GM23248 (cell line): ENCODE results near the gene QRFPR. TPM values are rescaled to one million over a fixed set of nuclear protein-coding genes. Genes with fewer than 3 reads are reported as not detected.
A peak's percentile ranks its signal among the peaks of the same experiment; 100 is the strongest.
"Not testable (repeated sequence)": the region's sequence is repeated elsewhere in the genome, so short reads cannot be mapped to it uniquely, and the experiment has no call there.

Experiments
- DNase-seq: peaks from one replicate; pipeline ENCODE4 v3.0.0-alpha.2; 2015
- H2AFZ ChIP-seq: fragments of 200-600 bp; sonication (generic); 2 replicates; pipeline ENCODE4 v1.6.1; 2016; ENCODE audit warnings: antibody characterized with exemption
- H3F3A ChIP-seq: fragments of 200-600 bp; sonication (generic); 2 replicates; pipeline ENCODE4 v1.6.1; 2016; ENCODE audit warnings: mild to moderate bottlenecking, antibody characterized with exemption, mixed run types; ENCODE audit not compliant: insufficient read depth
- H3K27ac ChIP-seq: fragments of 200-600 bp; sonication (generic); 2 replicates; pipeline ENCODE4 v1.5.1; 2016; ENCODE audit warnings: mild to moderate bottlenecking
- H3K27me3 ChIP-seq: fragments of 200-600 bp; sonication (generic); replicated peaks from 2 replicates; pipeline ENCODE4 v1.6.1; 2016; ENCODE audit warnings: mild to moderate bottlenecking; ENCODE audit not compliant: insufficient read depth
- H3K36me3 ChIP-seq: fragments of 200-600 bp; sonication (generic); 2 replicates; pipeline ENCODE4 v1.6.1; 2016; ENCODE audit warnings: low read depth, mild to moderate bottlenecking
- H3K4me1 ChIP-seq: fragments of 200-600 bp; sonication (generic); 2 replicates; pipeline ENCODE4 v1.6.1; 2016; ENCODE audit warnings: mild to moderate bottlenecking; ENCODE audit not compliant: insufficient read depth
- H3K4me2 ChIP-seq: fragments of 200-600 bp; sonication (generic); one replicate; pipeline ENCODE4 v1.6.1; 2016; ENCODE audit warnings: mild to moderate bottlenecking; ENCODE audit not compliant: unreplicated experiment
- H3K4me3 ChIP-seq: fragments of 200-600 bp; sonication (generic); 2 replicates; pipeline ENCODE4 v1.5.1; 2016; ENCODE audit warnings: mild to moderate bottlenecking
- H3K79me2 ChIP-seq: fragments of 200-600 bp; sonication (generic); 2 replicates; pipeline ENCODE4 v1.6.1; 2016; ENCODE audit warnings: mild to moderate bottlenecking; ENCODE audit not compliant: insufficient read depth
- H3K9ac ChIP-seq: fragments of 200-600 bp; sonication (generic); 2 replicates; pipeline ENCODE4 v1.6.1; 2016; ENCODE audit warnings: mild to moderate bottlenecking
- H3K9me2 ChIP-seq: fragments of 200-600 bp; sonication (generic); 2 replicates; pipeline ENCODE4 v1.6.1; 2016; ENCODE audit warnings: mixed run types, mild to moderate bottlenecking, moderate library complexity; ENCODE audit not compliant: insufficient read depth
- H3K9me3 ChIP-seq: fragments of 200-600 bp; sonication (generic); one replicate; pipeline ENCODE4 v1.6.1; 2017; ENCODE audit warnings: low read depth
- H4K20me1 ChIP-seq: fragments of 200-600 bp; sonication (generic); 2 replicates; pipeline ENCODE4 v1.6.0; 2016; ENCODE audit not compliant: insufficient read depth
- EZH2 ChIP-seq: fragments of 200-600 bp; sonication (generic); IDR thresholded peaks from 2 replicates; pipeline ENCODE4 v1.6.1; 2018; ENCODE audit warnings: antibody characterized with exemption, mild to moderate bottlenecking; ENCODE audit not compliant: insufficient read depth, poor library complexity, severe bottlenecking
- EZH2phosphoT487 ChIP-seq: fragments of 200-600 bp; sonication (generic); IDR thresholded peaks from 2 replicates; pipeline ENCODE4 v1.6.1; 2018; ENCODE audit warnings: antibody characterized with exemption, moderate library complexity, mild to moderate bottlenecking, low read depth; ENCODE audit not compliant: insufficient read depth
- WGBS, 2 experiments: methylation state at CpG; one replicate each; pipeline ENCODE4 v1.1.6; 2015 to 2017; ENCODE audit warnings: low lambda C conversion rate in 2 of 2, low coverage in 1 of 2; ENCODE audit errors: missing lambda C conversion rate in 2 of 2; 5-methylcytosine and 5-hydroxymethylcytosine counted together
- in situ Hi-C: fragments of 300-500 bp; cut with MboI; formaldehyde crosslinking; loops from 2 replicates; pipeline ENCODE4 v1.15.0; 2020
- polyA plus RNA-seq: library from polyadenylated mRNA; unstranded; fragments of >200 nt; fragmentation: Nextera tagmentation; extraction: Ambion mirVana; gene quantifications from 2 replicates; pipeline ENCODE4 v1.2.1, GENCODE V29; 2016
- total RNA-seq: library from RNA; depleted of rRNA; stranded (reverse); fragments of >200 nt; shearing (Covaris generic); gene quantifications from 2 replicates; pipeline ENCODE4 v1.2.3, GENCODE V29; 2014

The QRFPR gene
- total and polyA plus RNA-seq, 2 experiments from 2014 or later, result not detected

- Histone ChIP-seq H3K9ac (no peak overlapping the region), H3F3A (no peaks in the 10 kb centered on the region), H3K4me1 (no peaks in the 10 kb centered on the region), H3K27ac (no peak overlapping the region), H2AFZ (no peak overlapping the region), H3K4me3 (no peak overlapping the region), H4K20me1 (no peaks in the 10 kb centered on the region), H3K9me2 (no peaks in the 10 kb centered on the region), H3K4me2 (no peak overlapping the region), H3K9me3 (no peaks in the 10 kb centered on the region), H3K79me2 (no peaks in the 10 kb centered on the region), H3K27me3 (peaks cover 33% of the 10 kb centered on the region), H3K36me3 (no peaks in the 10 kb centered on the region)
- no peak for DNase-seq
- TF ChIP-seq EZH2phosphoT487 (no peak), EZH2 (no peak)
- WGBS, 2 experiments, result 2% methylated on average over 3 of the region's 3 CpGs
- in situ Hi-C loops, result no loop called here
Observed at GRCh38 chr4:121321466-121321865, 59.4 kb downstream of the QRFPR start.

GRCh38 chr4:121316091-121316490 is 64.7 kb downstream of the QRFPR start:
- Histone ChIP-seq H4K20me1 (no peaks in the 10 kb centered on the region), H2AFZ (no peak overlapping the region), H3K9me3 (no peaks in the 10 kb centered on the region), H3K9me2 (no peaks in the 10 kb centered on the region), H3K79me2 (no peaks in the 10 kb centered on the region), H3K27me3 (peaks cover 8% of the 10 kb centered on the region; the same call in 1 of the 2 replicates), H3K4me1 (no peaks in the 10 kb centered on the region), H3K9ac (no peak overlapping the region), H3K36me3 (no peaks in the 10 kb centered on the region), H3K27ac (no peak overlapping the region), H3K4me2 (no peak overlapping the region), H3F3A (no peaks in the 10 kb centered on the region), H3K4me3 (no peak overlapping the region)
- in situ Hi-C loops, result no loop called here
- DNase-seq, result no peak
- no peak for TF ChIP-seq EZH2
- no peak for TF ChIP-seq EZH2phosphoT487
- 46 to 60% methylated on average over 2 of the region's 2 CpGs for WGBS, 2 experiments

- WGBS, 2 experiments, result 24 to 28% methylated on average over 2 of the region's 2 CpGs
- in situ Hi-C loops, result not testable (repeated sequence)
Observed at GRCh38 chr4:121313430-121313829, 67.4 kb downstream of the QRFPR start.

GRCh38 chr4:121308828-121309227 is 72.0 kb downstream of the QRFPR start:
- Histone ChIP-seq H3K36me3 (no peaks in the 10 kb centered on the region), H3K27me3 (no peaks in the 10 kb centered on the region), H4K20me1 (no peaks in the 10 kb centered on the region), H3K9ac (no peak overlapping the region), H3K79me2 (no peaks in the 10 kb centered on the region), H2AFZ (no peak overlapping the region), H3K27ac (no peak overlapping the region), H3K9me3 (no peaks in the 10 kb centered on the region), H3K4me1 (peaks cover 7% of the 10 kb centered on the region; the same call in 1 of the 2 replicates), H3K4me2 (no peak overlapping the region), H3K9me2 (no peaks in the 10 kb centered on the region), H3K4me3 (no peak overlapping the region), H3F3A (no peaks in the 10 kb centered on the region)
- 43 to 56% methylated on average over 7 of the region's 7 CpGs for WGBS, 2 experiments
- TF ChIP-seq EZH2phosphoT487 (no peak), EZH2 (no peak)
- in situ Hi-C loops, result no loop called here
- no peak for DNase-seq

More at GRCh38 chr4:121313430-121313829, 67.4 kb downstream of the QRFPR start:
- H3K4me3 ChIP-seq, H3K4me2 ChIP-seq, H3K9me2 ChIP-seq, H3K36me3 ChIP-seq, H3K79me2 ChIP-seq, H3K27me3 ChIP-seq, H3K27ac ChIP-seq, H3K9me3 ChIP-seq, H3F3A ChIP-seq, H4K20me1 ChIP-seq, H3K4me1 ChIP-seq, DNase-seq, H3K9ac ChIP-seq, H2AFZ ChIP-seq: not testable (repeated sequence)

- H3F3A ChIP-seq, result no peaks in the 10 kb centered on the region
- no peaks in the 10 kb centered on the region for H3K36me3 ChIP-seq
- peak; percentile 9 for DNase-seq
- H3K27ac ChIP-seq, result no peak overlapping the region
- H3K79me2 ChIP-seq, result no peaks in the 10 kb centered on the region
- no peak overlapping the region for H3K4me3 ChIP-seq
- in situ Hi-C loops, result no loop called here
- no peaks in the 10 kb centered on the region for H3K9me2 ChIP-seq
- no peak overlapping the region for H2AFZ ChIP-seq
- WGBS, 2 experiments, result 4 to 10% methylated on average over 1 of the region's 1 CpG
- peaks cover 7% of the 10 kb centered on the region; the same call in 1 of the 2 replicates for H3K4me1 ChIP-seq
- H4K20me1 ChIP-seq, result no peaks in the 10 kb centered on the region
- no peaks in the 10 kb centered on the region for H3K27me3 ChIP-seq
- H3K9me3 ChIP-seq, result no peaks in the 10 kb centered on the region
- no peak overlapping the region for H3K9ac ChIP-seq
- no peak for TF ChIP-seq EZH2
- no peak for TF ChIP-seq EZH2phosphoT487
- H3K4me2 ChIP-seq, result no peak overlapping the region
Observed at GRCh38 chr4:121308328-121308663, 72.5 kb downstream of the QRFPR start.
